Retinal pigment epithelial cell (primary cell): ENCODE measurements around the gene MLLT3.

Source experiments
- DNase-seq: peaks from one replicate; pipeline ENCODE4 v3.0.0-alpha.2; 2010; ENCODE audit warnings: low read depth
- H3K4me3 ChIP-seq: 2 replicates; pipeline ENCODE4 v1.5.1; 2011; ENCODE audit warnings: mild to moderate bottlenecking, low read length, control low read depth, moderate library complexity
- CTCF ChIP-seq: conservative IDR thresholded peaks from 2 replicates; pipeline ENCODE4 v1.5.1; 2011; ENCODE audit warnings: low read depth, low read length, control low read depth, inconsistent platforms

The MLLT3 gene

GRCh38 chr9:20630241-20630943, 8.1 kb upstream of the MLLT3 start:
- TF ChIP-seq CTCF = no peak
- no peak for DNase-seq
- H3K4me3 ChIP-seq = no peak overlapping the region

GRCh38 chr9:20625003-20625349, 2.7 kb upstream of the MLLT3 start:
- H3K4me3 ChIP-seq = no peak overlapping the region
- no peak for DNase-seq
- no peak for TF ChIP-seq CTCF

- TF ChIP-seq CTCF = peak; percentile 84
- no peak for DNase-seq
Observed at GRCh38 chr9:20624201-20625002, 2.1 kb upstream of the MLLT3 start.

GRCh38 chr9:20623748-20624124, 1.4 kb upstream of the MLLT3 start:
- H3K4me3 ChIP-seq = peak overlapping the region; percentile 83
- no peak for TF ChIP-seq CTCF
- DNase-seq = no peak

More at GRCh38 chr9:20624201-20625002, 2.1 kb upstream of the MLLT3 start:
- peak overlapping the region; percentile 83 for H3K4me3 ChIP-seq

GRCh38 chr9:20623021-20623747, 885 bp upstream of the MLLT3 start:
- peak overlapping the region; percentile 83 for H3K4me3 ChIP-seq
- DNase-seq = no peak
- TF ChIP-seq CTCF = no peak

GRCh38 chr9:20621471-20622329, 599 bp downstream of the MLLT3 start:
- peak overlapping the region; percentile 83 for H3K4me3 ChIP-seq
- TF ChIP-seq CTCF = no peak
- no peak for DNase-seq
